ENCODE measurements around the gene GPR78. TPM values are rescaled to one million over a fixed set of nuclear protein-coding genes. Genes with fewer than 3 reads are reported as not detected.

Gene GPR78
- total and polyA plus RNA-seq, 2 of the 4 experiments (the other 2 are of a cell fraction): under 0.01 to 0.10 TPM

DNA sequence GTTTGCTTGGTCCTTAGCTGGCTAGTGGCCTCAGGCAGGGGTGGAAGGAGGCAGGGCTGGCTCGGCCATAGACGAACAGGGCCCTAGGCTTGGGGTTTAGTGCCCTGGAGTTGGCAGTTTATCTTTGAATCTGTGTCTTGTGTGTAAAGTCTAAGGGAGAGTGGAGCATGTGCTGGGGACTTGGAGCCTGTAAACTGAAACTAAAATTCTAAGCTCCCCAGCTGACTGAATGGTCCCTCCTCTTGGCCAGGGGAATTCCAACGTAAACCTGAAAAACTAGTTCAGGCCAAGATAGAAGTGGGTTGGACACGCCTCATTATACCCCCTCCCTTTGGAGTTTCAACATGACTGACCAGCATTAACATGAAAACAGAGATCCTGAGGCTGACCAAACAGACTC is 46.1 kb upstream of the GPR78 start:
- Histone ChIP-seq H3K18ac (ENCODE audit: low read depth, low read length) (peak overlapping the region; percentile 87; the same call in 1 of the 2 replicates), H4K5ac (ENCODE audit: low read depth, low read length) (peak overlapping the region; percentile 60; the same call in 1 of the 2 replicates), H3K4ac (ENCODE audit: low read depth, low read length) (no peak overlapping the region), H2AK5ac (ENCODE audit: low read depth, low read length) (no peak overlapping the region; the same call in 1 of the 2 replicates), H3K79me1 (ENCODE audit: low read depth in 1 of 2, low read length in 2 of 2) (no peaks in the 10 kb centered on the region), H4K91ac (ENCODE audit: insufficient read depth, low read depth, low read length) (no peak overlapping the region), H4K8ac (ENCODE audit: low read depth in 2 of 2, low read length in 2 of 2) (no peak overlapping the region), H3K27me3 (ENCODE audit: control insufficient read depth, insufficient read depth, low read length) (no peaks in the 10 kb centered on the region; the same call in none of the 2 replicates), H3K36me3 (ENCODE audit: control insufficient read depth, insufficient read depth, low read length) (no peaks in the 10 kb centered on the region), H3K56ac (ENCODE audit: extremely low read depth, insufficient read depth, low read length) (no peak overlapping the region), H3K14ac (replicated peaks; ENCODE audit: low read depth, low read length) (no peak overlapping the region), H3K4me2 (ENCODE audit: low read depth, low read length) (peak overlapping the region; percentile 61; the same call in 1 of the 2 replicates), H2BK5ac (ENCODE audit: low read depth, low read length, poor library complexity, severe bottlenecking) (no peak overlapping the region), H3K9me3 (ENCODE audit: control insufficient read depth, insufficient read depth, low read length) (no peaks in the 10 kb centered on the region), H2BK15ac (ENCODE audit: low read depth, low read length) (no peak overlapping the region), H3K4me1 (ENCODE audit: control insufficient read depth, insufficient read depth, low read length) (peaks cover 8% of the 10 kb centered on the region; the same call in 1 of the 2 replicates), H3K27ac (ENCODE audit: insufficient read depth, low read length) (peak overlapping the region; percentile 86; the same call in 1 of the 2 replicates), H2BK120ac (ENCODE audit: low read depth, low read length) (no peak overlapping the region), H2AFZ (replicated peaks; ENCODE audit: low read length, poor library complexity) (peak overlapping the region; percentile 66), H3K9ac (ENCODE audit: low read depth, low read length) (0 out of 2 replicates have a peak overlapping the region, but pooled peaks have one; percentile 42), H2AK9ac (replicated peaks; ENCODE audit: low read depth, low read length, poor library complexity) (no peak overlapping the region), H2BK20ac (ENCODE audit: low read depth, low read length) (no peak overlapping the region), H3K4me3 (ENCODE audit: insufficient read depth, low read depth, low read length) (no peak overlapping the region), H3K9me1 (ENCODE audit: insufficient read depth, low read length) (no peaks in the 10 kb centered on the region), H3K23ac (ENCODE audit: low read depth, low read length) (no peak overlapping the region), H4K20me1 (ENCODE audit: insufficient read depth, low read length) (no peaks in the 10 kb centered on the region)
- ChIA-PET CTCF (no interaction called here), POLR2A (ENCODE audit: unreplicated experiment) (no interaction called here)
- ATAC-seq (ENCODE audit: low read depth) (peak; percentile 65), DNase-seq (peak; percentile 66)
- in situ Hi-C loops (cut with MboI; ENCODE audit: low sequenced_read_pairs) (no loop called here), dilution Hi-C loops (cut with HindIII; ENCODE audit: low sequenced_read_pairs, unreplicated experiment) (no loop called here), intact Hi-C loops (cut with micrococcal nuclease) (loop anchor here (2.0 kb wide), 1 partner anchor 61 kb away; no protein-coding TSS in a partner anchor)
- TF ChIP-seq, protein P1, sequence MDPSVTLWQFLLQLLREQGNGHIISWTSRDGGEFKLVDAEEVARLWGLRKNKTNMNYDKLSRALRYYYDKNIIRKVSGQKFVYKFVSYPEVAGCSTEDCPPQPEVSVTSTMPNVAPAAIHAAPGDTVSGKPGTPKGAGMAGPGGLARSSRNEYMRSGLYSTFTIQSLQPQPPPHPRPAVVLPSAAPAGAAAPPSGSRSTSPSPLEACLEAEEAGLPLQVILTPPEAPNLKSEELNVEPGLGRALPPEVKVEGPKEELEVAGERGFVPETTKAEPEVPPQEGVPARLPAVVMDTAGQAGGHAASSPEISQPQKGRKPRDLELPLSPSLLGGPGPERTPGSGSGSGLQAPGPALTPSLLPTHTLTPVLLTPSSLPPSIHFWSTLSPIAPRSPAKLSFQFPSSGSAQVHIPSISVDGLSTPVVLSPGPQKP (IDR thresholded peaks at IDR 0.05; ENCODE audit: borderline replicate concordance, low read depth, low read length): no peak
- TF ChIP-seq MAZ (IDR thresholded peaks at IDR 0.05; ENCODE audit: borderline replicate concordance, low read depth, low read length): peak; percentile 47; the same call in 1 of the 2 replicates
- no TSS peak for BruUV-seq (replicated peaks)
- 20% methylated on average over 1 of the region's 4 CpGs; no CpG with 5 or more reads in 1 of the 2 experiments for WGBS, 2 experiments (ENCODE audit: extremely low coverage in 2 of 2, insufficient read length in 1 of 2)

All from IMR-90 (cell line).